GM19099 (cell line): ENCODE data around the gene MAPK8IP2.

ENCODE experiments used
- POLR2A ChIP-seq: IDR thresholded peaks from 3 replicates; pipeline ENCODE4 v1.6.1; 2011; ENCODE audit warnings: low read depth; ENCODE audit not compliant: insufficient read length; ENCODE audit errors: extremely low read depth

MAPK8IP2 gene

GRCh38 chr22:50613291-50613981 is 12.8 kb downstream of the MAPK8IP2 start:
- no peak for TF ChIP-seq POLR2A

- no peak for TF ChIP-seq POLR2A
Observed at GRCh38 chr22:50620593-50621355, 20.2 kb downstream of the MAPK8IP2 start.

- TF ChIP-seq POLR2A: peak; percentile 49
Observed at GRCh38 chr22:50621356-50621880, 20.8 kb downstream of the MAPK8IP2 start.

GRCh38 chr22:50621948-50622722 is 21.5 kb downstream of the MAPK8IP2 start:
- no peak for TF ChIP-seq POLR2A

GRCh38 chr22:50622723-50623327 is 22.2 kb downstream of the MAPK8IP2 start:
- TF ChIP-seq POLR2A: no peak

- TF ChIP-seq POLR2A: no peak
Observed at GRCh38 chr22:50624347-50625130, 23.9 kb downstream of the MAPK8IP2 start.

- TF ChIP-seq POLR2A: no peak
Observed at GRCh38 chr22:50625131-50625567, 24.6 kb downstream of the MAPK8IP2 start.

- TF ChIP-seq POLR2A: no peak
Observed at GRCh38 chr22:50625568-50626313, 25.1 kb downstream of the MAPK8IP2 start.

GRCh38 chr22:50626314-50626849 is 25.8 kb downstream of the MAPK8IP2 start:
- TF ChIP-seq POLR2A: no peak

GRCh38 chr22:50626850-50627641 is 26.5 kb downstream of the MAPK8IP2 start:
- no peak for TF ChIP-seq POLR2A

GRCh38 chr22:50627642-50628542 is 27.3 kb downstream of the MAPK8IP2 start, which contains the start of gene ARSA:
TSS of gene ARSA (minus strand) at chr22:50628152. CDS start at chr22:50627779, 373 bp downstream.
- peak; percentile 69 for TF ChIP-seq POLR2A
